IPS-NIHi7 (cell line): Measurements from ENCODE around the gene UBR3.
"Not testable (repeated sequence)": the region's sequence is repeated elsewhere in the genome, so short reads cannot be mapped to it uniquely, and the experiment has no call there.

Experiments
- DNase-seq: peaks from one replicate; pipeline ENCODE4 v3.0.0; 2012; ENCODE audit warnings: mixed read lengths; ENCODE audit errors: extremely low spot score

Gene UBR3

DNA sequence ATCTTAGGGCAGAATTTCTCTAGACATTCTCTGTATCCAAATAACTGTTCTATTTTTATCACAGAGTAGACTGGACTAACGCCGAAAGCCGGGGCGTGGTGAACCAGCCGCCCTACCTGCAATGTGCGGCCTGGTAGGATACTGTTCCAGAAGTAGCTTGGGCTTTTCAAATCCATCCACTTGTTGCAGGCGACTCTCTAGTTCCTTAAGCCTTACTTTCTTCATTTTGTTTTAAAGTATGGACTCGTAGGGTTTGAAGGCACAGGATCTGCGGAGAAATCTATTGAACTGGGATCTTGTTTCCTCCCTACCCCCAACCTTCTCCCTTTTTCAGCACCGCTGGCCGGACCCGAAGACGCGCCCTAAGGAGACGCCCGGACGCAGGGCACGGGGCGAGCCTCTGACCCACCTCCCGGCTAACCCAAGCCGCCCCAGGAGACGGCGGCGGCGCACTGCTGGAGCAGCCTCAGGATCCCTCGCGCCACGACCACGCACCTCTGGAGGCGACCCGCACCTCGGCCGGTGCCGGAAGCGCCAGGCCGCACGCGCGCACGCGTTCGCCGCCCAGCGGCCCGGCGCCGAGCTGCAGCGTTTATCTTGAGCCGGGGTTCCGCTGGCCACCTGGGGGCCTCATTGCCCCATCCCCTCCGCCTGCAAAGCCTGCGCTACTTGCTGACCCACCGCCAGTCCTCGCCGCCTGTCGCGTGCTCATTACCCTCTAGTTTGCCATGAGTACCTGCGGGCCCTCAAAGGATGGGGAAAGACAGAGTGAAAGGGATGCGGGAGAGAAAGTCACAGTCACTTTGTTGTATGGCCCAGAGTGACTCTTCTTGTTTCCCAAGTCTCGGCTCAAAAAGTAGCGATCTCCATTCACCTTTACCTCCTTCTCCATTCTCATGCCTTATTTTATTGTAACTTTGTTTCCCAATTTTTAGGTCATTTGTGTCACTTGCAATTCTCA, 2.6 kb upstream of the UBR3 start, which contains the start of gene METTL5:
Gene METTL5 (minus strand): TSS at position 533 of the 961 bp plus-strand sequence. CDS start 308 bp downstream, at position 225.
- DNase-seq, result peak; percentile 90

DNA sequence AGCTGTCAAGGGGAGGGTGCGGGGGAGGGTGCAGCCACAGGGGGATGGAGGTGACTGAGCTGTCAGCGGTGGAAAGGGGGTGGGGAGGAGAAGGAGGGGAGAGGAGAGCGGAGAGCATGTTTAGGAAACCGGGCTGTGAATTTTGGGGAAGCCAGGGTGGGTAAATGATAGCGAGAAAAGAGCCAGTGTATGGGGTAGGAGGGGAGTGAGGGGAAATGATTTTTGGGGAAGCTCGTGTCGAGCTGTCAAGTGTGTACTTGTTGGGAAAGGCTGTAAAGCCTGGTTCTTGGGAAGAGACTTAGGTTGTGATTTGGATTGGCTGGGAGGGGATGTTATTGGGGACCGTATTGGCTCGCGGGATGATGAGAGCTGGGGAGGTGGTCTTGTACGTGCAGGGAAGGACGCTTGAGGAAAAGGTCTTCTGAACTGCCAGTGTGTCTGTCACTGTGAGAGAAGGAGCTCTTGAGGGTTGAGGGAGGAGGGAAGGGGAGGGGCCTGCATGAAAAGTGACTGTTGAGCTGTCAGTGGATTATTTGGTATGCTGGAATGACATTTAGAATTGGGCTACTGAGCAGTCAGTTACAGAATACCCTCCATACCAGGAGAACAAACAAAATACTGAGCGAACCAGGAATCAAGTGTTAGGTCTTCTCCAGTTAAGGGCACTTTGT, 1.0 kb downstream of the UBR3 start:
- peak; percentile 33 for DNase-seq

DNA sequence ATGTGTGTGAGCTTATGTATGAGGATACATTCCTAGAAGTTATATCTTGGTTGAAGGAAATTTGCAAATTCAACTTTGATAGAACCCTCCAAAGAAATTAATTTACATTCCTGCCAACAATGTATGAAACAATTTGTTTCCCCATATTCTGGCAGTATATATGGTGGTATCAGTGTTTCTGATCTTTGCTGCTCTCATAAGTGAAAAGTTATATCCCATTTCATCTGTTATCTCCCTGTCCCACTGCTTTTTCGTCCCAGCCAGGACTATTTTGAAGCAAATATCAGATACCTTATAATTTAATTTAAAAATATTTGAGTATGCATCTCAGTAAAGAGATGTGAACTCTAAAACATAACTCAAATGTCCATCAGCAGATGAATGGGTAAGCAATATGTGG, 7.1 kb downstream of the UBR3 start:
- no peak for DNase-seq

DNA sequence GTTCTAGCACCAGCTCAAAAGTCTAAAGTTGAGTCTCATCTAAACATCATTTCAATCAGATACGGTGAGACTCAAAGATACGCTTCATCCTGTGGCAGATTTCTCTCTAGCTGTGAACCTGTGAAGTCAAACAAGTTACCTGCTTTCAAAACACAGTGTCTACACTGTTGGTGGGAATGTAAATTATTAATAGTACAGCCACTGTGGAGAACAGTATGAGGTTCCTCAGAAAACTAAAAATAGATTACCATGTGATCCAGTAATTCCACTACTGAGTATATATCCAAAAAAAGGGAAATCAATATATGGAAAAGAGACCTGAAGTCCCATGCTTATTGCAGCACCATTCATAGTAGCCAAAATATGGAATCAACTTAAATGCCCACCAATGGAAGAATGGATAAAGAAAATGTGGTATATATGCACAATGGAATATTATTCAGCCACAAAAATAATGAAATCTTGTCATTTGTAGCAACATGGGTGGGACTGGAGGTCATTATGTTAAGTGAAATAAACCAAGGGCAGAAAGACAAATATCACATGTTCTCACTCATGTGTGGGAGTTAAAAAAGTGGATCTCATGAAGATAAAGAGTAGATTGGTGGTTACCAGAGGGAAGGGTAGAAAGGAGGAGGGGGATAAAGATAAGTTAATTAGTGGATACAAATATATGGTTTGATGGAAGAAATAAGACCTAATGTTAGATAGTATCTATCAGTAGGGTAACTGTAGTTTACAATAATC, 11.7 kb downstream of the UBR3 start:
- DNase-seq, result no peak

DNA sequence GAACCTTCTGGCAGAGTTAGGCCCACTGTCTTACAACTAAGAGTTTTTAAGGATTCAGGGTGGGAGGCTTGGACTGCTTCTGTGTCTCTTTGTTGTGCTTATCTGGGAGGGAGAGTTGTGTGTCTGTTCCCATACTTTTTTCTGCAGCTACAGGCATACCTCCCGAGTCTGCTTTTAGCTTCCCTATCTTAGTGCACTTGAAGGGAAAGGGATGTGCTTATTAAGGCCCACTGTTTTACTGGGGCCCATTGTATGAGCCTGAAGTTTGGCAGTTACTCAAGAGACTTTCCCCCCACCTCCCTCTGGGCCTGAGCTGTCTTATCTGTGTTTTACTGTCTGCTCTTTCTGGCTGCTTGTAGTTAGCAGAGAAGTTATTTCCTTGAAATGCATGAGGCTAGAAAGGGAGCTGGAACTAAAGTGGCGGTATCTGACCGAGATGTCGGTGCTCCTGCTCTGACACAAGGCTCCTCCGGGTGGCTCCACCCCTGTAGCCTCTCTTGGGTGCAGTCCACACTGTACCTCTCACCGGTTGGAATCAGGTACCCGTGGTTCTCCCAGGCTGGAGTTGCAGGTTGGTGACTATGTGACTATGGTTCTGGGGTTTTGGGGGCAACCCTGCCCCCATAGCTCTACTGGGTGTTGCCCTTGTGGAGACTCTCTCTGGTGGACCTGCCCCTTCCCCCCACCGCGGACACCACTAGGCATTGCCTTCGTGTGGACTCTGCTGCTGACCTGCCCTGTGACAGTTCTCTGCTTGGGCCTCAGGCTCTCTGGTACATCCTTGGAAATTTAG, 12.9 kb downstream of the UBR3 start:
- DNase-seq, result peak; percentile 14

DNA sequence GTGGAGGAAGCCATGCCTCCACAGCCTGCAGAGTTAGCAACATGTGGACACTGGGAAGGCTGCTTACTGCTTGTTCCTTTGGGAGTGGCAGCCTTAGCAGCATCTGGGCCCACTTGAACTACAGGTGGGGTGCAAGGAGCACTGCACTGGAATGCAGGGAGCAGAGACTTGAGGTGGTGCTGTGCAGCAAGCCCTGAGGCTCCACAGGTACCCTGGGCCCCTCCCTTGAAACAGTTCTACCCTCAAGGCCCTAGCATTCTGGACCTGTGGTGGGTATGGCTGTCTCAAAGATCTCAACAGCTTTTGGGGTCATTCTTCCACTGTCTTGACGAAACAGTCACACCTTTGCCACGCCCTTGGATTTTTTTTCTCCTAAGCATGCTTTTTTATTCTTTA, 13.5 kb downstream of the UBR3 start:
- no peak for DNase-seq

DNA sequence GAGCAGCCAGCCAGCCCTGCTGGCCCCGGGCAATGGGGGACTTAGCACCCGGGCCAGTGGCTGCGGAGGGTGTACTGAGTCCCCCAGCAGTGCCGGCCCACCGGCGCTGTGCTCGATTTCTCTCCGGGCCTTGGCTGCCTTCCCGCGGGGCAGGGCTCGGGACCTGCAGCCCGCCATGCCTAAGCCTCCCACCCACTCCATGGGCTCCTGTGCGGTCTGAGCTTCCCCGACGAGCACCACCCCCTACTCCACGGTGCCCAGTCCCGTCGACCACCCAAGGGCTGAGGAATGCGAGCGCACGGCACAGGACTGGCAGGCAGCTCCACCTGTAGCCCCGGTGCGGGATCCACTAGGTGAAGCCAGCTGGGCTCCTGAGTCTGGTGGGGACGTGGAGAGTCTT, 14.4 kb downstream of the UBR3 start:
- not testable (repeated sequence) for DNase-seq

DNA sequence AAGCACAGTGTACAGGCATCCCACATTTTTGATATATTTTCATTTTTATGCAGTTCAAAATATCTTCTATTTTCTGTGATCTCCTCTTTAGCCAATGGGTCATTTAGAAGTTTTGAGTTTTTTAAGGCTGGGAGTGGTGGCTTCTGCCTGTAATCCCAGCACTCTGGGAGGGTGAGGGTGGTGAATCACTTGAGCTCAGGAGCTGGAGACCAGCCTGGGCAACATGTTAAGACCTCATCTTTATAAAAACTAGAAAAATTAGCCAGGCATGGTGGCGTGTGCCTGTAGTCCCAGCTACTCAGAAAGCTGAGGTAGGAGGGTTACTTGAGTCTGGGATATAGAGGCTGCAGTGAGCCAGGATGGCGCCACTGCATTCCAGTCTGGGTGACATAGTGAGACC, 17.8 kb downstream of the UBR3 start:
- no peak for DNase-seq

DNA sequence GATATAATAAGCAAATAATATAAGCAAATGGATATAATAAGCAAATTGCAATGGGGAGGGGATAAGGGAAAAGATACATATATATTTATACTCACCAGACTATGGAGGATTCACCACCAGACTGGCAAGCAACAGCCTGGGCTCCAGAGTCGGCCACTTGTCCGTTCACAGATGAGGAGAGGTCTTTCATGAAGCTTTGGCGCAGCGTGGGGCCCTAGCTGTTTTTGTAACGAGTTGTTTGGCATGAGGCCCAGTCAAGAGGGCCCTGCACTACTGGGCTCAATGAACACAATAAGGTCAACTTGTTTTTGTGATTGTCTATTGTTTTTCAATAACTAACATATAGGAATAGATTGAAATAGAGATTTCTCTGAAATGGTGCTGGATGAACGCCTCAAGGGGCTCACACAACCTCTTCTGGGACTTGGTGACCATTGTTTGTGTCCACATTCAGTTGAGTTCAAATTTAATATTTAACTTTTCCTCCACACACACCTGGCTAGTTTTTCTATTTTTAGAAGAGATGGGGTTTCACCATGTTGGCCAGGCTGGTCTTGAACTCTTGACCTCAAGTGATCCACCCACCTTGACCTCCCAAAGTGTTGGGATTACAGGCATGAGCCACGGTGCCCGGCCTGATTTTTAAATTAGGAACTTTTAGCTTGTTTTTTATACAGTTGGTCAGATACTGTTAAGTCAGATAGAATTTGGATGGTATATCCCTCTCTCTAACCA, 21.9 kb downstream of the UBR3 start:
- not testable (repeated sequence) for DNase-seq

DNA sequence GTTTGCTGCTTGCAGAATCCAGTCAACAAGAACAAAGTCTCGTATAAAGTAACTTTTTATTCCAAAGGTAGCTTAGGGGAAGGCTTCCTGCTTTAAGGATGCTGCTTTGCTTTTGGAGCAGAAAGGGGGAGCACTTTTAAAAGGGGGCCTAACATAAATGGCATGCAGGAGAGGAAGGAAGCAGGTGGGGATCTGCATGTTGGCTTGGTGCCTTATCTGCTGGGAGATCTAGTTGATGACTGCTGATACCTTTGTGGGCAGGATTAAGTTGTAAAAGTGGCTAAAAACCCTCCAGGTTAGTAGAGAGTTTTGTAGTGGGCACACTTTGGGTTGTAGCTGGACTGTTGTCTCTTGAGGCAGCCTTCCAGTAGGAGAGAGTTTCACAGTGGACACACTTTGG, 22.5 kb downstream of the UBR3 start:
- DNase-seq, result no peak

DNA sequence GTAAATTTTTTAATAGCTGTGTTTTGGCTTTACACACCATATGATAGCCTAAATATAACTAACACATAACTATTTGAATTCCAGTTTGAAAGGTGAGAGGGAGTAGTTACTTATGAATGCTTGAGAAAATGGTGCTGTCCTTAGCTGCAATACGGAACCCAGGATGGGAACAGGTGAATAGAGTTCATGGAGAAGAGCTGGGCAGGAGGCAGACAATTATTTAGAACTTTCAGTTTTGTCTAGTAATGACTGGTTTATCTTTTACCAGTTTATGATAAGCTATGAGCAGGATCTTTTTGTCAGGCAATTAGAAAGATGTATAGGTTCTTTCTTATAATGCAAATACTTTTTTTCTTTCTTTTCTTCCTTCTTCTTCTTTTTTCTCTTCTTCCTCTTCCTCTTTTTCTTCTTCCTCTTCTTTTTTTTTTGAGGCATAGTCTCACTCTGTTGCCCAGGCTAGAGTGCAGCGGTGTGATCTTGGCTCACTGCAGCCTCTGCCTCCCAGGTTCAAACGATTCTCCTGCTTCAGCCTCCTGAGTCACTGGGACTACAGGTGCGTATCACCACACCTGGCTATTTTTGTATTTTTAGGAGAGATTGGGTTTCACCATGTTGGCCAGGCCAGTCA, 25.9 kb downstream of the UBR3 start:
- no peak for DNase-seq

DNA sequence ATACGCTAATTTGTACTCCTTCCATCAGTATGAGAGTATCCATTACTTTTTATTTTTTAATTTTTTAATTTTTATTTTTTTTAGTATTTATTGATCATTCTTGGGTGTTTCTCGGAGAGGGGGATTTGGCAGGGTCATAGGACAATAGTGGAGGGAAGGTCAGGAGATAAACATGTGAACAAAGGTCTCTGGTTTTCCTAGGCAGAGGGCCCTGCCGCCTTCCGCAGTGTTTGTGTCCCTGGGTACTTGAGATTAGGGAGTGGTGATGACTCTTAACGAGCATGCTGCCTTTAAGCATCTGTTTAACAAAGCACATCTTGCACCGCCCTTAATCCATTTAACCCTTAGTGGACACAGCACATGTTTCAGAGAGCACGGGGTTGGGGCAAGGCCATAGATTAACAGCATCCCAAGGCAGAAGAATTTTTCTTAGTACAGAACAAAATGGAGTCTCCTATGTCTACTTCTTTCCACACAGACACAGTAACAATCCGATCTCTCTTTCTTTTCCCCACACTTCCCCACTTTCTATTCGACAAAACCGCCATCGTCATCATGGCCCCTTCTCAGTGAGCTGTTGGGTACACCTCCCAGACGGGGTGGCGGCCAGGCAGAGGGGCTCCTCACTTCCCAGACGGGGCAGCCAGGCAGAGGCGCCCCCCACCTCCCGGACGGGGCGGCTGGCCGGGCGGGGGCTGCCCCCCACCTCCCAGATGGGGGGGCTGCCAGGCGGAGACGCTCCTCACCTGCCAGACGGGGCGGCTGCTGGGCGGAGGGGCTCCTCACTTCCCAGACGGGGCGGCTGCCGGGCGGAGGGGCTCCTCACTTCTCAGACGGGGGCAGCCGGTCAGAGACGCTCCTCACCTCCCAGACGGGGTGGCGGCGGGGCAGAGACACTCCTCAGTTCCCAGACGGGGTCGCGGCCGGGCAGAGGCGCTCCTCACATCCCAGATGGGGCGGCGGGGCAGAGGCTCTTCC, 28.3 kb downstream of the UBR3 start:
- DNase-seq, result not testable (repeated sequence)

DNA sequence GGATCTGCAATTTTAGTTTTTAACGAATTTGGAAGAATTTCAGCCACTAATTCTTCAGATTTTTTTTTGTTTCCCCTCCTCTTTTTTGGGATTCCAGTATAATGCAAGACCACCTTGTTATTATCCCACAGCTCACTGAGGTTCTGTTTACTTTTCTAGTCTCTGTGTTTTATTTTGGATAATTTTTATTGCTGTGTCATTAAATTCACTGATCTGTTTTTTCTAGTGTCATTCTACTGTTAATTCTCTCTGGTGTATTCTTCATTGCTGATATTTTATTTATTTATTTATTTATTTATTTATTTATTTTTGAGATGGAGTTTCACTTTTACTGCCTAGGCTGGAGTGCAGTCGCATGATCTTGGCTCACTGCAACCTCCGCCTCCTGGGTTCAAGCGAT, 32.2 kb downstream of the UBR3 start:
- DNase-seq, result no peak

DNA sequence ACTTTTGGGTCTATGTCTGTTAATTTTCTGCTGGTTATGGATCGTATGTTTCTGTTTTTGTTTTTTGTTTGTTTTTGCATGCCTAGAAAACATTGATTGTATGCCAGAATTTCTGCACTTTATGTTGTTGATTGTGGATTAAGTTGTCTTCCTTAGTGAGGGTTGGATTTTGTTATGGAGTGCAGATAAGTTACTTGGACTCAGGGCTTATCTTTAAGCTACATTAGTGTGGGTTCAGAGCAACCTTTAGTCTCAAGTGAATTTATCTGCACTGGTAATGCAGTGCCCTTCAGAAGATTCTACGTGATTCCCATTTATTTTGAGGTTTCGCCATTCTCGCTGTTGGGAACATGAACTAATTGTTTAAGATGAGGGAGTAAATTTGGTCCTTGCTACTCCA, 32.9 kb downstream of the UBR3 start:
- no peak for DNase-seq

DNA sequence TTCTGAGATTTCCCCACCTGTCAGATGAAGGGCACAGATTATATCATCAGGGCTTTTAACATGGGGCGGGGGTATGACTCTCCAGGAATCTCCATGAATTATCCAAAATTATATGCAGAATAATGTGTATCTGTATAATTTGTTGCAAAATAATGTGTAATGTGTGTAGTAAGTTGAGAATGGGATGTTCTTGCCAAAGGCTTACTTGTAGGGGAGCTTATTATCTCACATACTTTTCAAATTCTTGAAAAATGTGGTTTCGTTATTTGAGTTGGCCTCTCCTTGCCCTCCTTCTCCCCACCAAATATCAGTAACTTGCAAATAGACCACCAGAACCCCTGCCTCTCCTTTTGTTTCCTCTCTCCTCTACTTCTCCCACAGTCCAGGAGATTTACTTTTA, 35.6 kb downstream of the UBR3 start:
- no peak for DNase-seq

DNA sequence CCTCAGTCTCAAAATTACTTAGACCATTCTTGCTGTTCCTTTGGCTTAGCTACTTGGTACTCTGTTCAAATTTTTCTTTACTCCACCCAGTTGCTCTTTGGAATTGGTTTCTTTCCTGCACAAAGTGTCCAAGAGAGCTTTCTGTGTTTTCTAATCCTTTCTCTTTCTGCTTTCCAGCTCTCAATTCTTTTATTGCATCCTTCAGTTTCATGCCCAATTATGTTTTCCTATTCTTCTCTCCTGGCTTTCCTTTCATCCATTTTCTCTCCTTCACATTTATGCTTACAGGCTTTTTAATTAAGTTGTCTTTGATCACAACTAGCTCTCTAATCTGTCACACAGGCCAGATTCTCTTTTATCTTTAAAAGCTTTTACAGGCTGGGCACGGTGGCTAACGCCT, 38.2 kb downstream of the UBR3 start:
- DNase-seq, result no peak

DNA sequence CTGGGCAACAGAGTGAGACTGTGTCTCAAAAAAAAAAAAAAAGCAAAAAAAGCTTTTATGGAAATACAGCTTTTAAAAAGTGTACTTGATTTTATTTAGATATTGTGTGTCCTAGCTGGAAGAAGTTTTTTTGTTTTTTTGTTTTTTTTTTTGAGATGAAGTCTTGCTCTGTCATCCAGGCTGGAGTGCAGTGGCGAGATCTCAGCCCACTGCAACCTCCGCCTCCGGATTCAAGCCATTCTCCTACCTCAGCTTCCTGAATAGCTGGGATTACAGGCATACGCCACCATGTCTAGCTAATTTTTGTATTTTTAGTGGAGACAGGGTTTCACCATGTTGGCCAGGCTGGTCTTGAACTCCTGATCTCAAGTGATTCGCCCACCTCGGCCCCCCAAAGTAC, 39.0 kb downstream of the UBR3 start:
- not testable (repeated sequence) for DNase-seq

DNA sequence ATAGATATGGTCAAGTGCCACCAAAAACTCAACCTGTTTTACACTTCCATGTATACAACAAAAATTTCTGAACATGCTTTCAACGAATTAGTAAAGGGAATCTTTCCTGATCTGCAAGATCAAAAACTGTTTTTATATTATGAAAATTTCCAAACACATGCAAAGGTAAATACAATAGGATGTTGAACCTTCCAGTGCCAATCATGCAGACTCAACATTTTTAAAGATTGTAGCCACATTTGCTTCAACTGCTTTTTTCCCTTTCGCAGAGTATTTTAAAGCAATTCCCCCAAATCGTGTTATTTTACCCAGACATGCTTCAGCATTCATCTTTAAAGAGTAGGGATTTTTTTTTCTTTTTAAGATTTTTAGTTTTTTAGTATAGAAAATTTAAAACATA, 40.3 kb downstream of the UBR3 start:
- no peak for DNase-seq

DNA sequence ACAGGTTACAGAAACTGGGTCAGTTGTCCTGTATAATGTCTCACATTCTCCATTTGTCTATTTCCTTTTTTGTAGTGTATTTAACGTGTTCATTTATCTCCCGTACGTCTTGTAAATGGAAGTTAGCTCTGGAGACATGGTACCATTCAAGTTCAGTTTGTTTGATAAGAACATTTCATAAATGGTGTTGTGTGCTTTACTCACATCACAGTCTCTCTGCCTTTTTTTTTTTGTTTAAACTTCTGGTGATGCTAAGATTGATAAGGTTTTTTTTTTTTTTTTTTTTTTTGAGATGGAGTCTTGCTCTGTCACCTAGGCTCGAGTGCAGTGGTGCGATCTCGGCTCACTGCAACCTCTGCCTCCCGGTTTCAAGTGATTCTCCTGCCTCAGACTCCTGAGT, 41.7 kb downstream of the UBR3 start:
- DNase-seq, result no peak
